Fibroblast of mammary gland (primary cell): Measurements from ENCODE around the gene FAM131B.

Experiments used
- DNase-seq: peaks from one replicate; pipeline ENCODE4 v3.0.0-alpha.2; 2010; ENCODE audit warnings: low read depth
- H3K4me3 ChIP-seq: 2 replicates; pipeline ENCODE4 v1.5.1; 2011; ENCODE audit warnings: low read depth, mild to moderate bottlenecking, low read length, moderate library complexity; ENCODE audit not compliant: control insufficient read depth
- TF ChIP-seq, protein P1 (sequence below): conservative IDR thresholded peaks from 2 replicates; pipeline ENCODE4 v1.5.1; 2011; ENCODE audit warnings: low read depth, low read length, inconsistent platforms; ENCODE audit not compliant: control insufficient read depth, insufficient read depth

FAM131B gene

DNA sequence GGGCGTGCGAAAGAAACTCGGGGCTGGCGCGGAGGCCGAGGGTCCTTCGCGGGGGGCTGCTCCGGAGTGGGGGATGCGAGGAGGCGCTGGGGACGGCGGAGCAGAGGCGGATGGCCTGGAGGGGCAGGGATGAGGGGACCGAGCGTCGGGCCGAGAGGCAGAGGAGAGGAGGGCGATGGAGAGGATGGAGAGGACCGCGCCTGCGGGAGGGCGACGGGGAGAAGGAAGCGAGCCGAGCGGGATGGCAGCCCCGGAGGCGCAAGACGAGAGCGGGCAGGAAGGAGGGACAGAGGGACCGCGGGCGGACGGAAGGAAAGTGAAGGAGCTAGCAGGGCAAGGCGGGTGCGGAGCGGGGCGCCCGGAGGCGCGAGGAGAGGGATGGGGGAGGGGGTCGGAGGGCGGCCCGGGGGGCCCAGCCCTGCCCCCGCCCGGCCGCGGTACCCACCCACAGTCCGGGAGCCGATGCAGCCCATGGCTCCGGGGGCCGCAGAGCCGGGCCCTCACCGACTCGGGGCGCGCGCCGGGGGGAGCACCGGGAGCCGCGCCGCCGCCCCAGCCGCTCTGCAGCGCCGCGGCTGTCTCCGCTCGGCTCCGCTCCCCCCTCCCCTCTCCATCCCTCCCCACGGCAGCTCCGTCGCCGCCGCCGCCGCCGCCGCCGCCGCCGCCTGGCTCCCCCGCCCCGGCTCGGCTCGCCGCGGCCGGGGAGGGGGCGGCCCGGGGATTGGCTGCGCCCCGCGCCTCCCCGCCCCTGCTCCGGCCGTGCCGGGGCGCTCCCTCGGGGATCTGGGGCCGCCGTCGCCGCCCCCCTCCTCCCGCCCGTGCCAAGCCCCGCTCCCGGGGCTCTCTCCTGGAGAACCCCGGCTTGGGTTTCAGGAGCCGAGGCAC lies at the start of gene FAM131B:
Gene FAM131B, minus strand, starts transcription at position 583 of the 885 bp plus-strand sequence. Its CDS starts 110 bp downstream, at position 473.
- no peak for DNase-seq
- TF ChIP-seq, protein P1, sequence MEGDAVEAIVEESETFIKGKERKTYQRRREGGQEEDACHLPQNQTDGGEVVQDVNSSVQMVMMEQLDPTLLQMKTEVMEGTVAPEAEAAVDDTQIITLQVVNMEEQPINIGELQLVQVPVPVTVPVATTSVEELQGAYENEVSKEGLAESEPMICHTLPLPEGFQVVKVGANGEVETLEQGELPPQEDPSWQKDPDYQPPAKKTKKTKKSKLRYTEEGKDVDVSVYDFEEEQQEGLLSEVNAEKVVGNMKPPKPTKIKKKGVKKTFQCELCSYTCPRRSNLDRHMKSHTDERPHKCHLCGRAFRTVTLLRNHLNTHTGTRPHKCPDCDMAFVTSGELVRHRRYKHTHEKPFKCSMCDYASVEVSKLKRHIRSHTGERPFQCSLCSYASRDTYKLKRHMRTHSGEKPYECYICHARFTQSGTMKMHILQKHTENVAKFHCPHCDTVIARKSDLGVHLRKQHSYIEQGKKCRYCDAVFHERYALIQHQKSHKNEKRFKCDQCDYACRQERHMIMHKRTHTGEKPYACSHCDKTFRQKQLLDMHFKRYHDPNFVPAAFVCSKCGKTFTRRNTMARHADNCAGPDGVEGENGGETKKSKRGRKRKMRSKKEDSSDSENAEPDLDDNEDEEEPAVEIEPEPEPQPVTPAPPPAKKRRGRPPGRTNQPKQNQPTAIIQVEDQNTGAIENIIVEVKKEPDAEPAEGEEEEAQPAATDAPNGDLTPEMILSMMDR, result no peak

DNA sequence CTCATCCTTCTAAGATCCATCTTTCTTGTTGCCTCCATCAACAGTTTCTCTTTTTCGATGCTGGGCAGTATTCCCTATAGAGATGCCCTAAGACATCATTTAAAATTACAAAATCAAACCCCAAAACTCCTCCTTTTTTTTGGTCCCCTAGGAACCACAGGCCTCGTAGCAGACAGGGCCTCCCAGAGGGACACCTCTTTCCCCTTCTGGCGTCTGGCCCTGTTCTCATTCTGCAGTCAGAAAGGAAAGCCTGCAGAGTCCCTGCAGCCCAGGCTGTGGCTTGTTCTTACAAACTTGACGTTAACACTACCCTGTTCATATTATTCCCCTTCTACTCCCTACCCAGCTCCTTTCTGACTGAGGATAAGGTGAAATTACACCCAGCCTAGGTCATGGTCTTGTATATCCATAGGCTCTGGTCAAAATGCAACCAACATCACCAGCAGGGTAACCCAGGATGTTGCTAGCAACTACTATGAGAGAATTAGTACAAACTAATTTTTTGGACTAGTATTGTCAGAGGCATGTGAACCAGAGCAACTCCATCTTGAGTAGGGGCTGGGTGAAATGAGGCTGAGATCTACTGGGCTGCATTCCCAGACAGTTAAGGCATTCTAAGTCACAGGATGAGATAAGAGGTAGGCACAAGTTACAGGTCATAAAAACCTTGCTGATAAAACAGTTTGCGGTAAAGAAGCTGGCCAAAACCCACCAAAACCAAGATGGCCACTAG lies 49.6 kb upstream of the FAM131B start:
- H3K4me3 ChIP-seq, result no peak overlapping the region
- TF ChIP-seq, protein P1, result no peak
- DNase-seq, result no peak

More for the DNA sequence above, at the start of gene FAM131B:
- H3K4me3 ChIP-seq, result peak within 1 kb of the TSS; percentile 46

GRCh38 chr7:143410521-143411004 lies 48.0 kb upstream of the FAM131B start:
- peak; percentile 81 for DNase-seq
- TF ChIP-seq, protein P1, result no peak
- H3K4me3 ChIP-seq, result no peak overlapping the region

DNA sequence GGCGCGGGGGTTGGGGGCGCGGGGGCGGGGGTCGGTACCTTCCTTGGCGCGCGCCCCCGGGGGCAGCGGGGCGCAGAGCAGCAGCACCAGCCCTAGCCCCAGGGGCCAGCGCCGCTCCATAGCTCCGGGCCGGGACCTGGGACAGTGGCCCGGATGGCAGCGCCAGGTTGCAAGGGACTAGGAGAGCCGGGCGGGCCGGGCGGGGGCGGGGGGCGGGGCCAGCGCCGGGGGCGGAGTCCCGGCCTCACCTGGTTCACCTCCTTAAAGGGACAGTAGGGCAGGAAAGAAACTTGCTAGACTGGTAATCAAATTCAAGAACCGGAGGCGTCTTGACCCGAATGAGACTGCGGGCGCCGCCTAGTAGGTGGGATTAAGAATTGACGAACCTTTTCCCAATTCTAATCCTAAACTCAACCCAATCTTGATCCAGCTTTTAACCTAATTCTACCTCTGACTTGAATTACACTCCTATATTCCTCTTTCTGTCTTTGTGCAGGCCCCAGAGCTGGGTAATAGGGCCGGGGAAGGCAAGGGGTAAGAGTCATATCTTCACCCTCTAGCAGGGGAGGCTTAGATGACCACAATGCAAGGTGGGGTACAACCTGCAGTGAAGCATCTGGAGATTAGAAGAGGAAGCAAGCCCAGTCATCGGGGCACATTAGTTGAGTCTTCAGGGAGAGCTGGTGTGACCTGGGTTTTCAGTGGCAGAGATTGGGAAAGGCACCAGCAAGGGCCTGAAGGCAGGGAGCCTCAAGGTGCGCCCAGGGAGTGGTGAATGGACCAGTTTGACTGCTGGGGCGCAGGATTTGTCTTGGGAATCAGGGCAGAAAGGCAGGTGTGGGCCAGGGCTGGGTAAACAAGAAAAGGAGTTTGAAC lies 46.4 kb upstream of the FAM131B start, which contains the start of gene EPHA1:
Gene EPHA1, minus strand, starts transcription at position 171 of the 876 bp plus-strand sequence. Its CDS starts 51 bp downstream, at position 120.
- no peak within 1 kb of the TSS for H3K4me3 ChIP-seq
- no peak for DNase-seq
- TF ChIP-seq, protein P1, result peak; percentile 26

DNA sequence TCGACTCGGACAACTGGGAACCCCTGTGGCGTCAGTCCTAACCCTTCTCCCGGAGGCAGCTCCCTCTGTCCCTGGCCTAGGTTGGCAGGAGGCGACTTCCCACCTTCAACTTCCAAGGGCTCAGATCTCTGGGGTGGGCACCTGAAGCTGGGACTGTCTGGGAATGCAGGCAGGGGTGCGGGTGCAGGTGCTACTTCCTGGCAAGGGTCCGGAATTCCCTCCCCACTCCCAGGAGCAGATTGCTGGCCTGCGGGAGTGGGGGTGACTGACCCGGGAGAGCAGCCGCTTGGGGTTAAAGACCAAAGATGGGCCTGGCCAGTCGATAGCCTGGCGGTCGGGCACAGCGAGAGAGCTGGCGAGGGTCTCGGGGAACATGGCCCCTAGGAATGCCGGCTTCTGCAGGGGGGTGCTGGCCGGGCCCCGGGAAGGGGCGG lies 45.8 kb upstream of the FAM131B start:
- no peak overlapping the region for H3K4me3 ChIP-seq
- DNase-seq, result no peak
- TF ChIP-seq, protein P1, result no peak
